ENCODE measurements around the gene ZRANB1.

- TF ChIP-seq CTCF (IDR thresholded peaks at IDR 0.05) (no peak), EZH2 (IDR thresholded peaks at IDR 0.05) (no peak), EZH2phosphoT487 (IDR thresholded peaks at IDR 0.05) (no peak)
Measured at GRCh38 chr10:124936813-124937212, 5.1 kb upstream of the ZRANB1 start.

All from neural progenitor cell (in vitro differentiated cells).